Measurements from ENCODE around the gene PTPN14.
"Not testable (repeated sequence)": the region's sequence is repeated elsewhere in the genome, so short reads cannot be mapped to it uniquely, and the experiment has no call there.

DNA sequence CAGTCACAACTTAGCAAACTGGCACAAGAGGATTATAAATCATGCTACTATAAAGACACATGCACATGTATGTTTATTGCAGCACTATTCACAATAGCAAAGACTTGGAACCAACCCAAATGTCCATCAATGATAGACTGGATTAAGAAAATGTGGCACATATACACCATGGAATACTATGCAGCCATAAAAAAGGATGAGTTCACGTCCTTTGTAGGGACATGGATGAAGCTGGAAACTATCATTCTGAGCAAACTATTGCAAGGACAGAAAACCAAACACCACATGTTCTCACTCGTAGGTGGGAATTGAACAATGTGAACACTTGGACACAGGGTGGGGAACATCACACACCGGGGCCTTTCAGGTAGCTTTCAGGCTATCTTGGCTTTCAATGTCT is 41.8 kb downstream of the PTPN14 start:
- TF ChIP-seq, protein P1, sequence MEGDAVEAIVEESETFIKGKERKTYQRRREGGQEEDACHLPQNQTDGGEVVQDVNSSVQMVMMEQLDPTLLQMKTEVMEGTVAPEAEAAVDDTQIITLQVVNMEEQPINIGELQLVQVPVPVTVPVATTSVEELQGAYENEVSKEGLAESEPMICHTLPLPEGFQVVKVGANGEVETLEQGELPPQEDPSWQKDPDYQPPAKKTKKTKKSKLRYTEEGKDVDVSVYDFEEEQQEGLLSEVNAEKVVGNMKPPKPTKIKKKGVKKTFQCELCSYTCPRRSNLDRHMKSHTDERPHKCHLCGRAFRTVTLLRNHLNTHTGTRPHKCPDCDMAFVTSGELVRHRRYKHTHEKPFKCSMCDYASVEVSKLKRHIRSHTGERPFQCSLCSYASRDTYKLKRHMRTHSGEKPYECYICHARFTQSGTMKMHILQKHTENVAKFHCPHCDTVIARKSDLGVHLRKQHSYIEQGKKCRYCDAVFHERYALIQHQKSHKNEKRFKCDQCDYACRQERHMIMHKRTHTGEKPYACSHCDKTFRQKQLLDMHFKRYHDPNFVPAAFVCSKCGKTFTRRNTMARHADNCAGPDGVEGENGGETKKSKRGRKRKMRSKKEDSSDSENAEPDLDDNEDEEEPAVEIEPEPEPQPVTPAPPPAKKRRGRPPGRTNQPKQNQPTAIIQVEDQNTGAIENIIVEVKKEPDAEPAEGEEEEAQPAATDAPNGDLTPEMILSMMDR (conservative IDR thresholded peaks at IDR 0.05; ENCODE audit: low read depth, low read length), result not testable (repeated sequence)
- TF ChIP-seq NFE2L2 (IDR thresholded peaks at IDR 0.05; ENCODE audit: low read depth, low read length); FOS (IDR thresholded peaks at IDR 0.05; ENCODE audit: low read depth, low read length); SMC3 (IDR thresholded peaks at IDR 0.05; ENCODE audit: low read depth, low read length); RFX5 (IDR thresholded peaks at IDR 0.05; ENCODE audit: low read depth, low read length); RAD21 (IDR thresholded peaks at IDR 0.05; ENCODE audit: low read length); BHLHE40 (IDR thresholded peaks at IDR 0.05; ENCODE audit: low read depth, low read length); MAFK (IDR thresholded peaks at IDR 0.05; ENCODE audit: low read depth, low read length); POLR2A (IDR thresholded peaks at IDR 0.05; ENCODE audit: low read depth, low read length): not testable (repeated sequence)
- TF ChIP-seq, protein P2, sequence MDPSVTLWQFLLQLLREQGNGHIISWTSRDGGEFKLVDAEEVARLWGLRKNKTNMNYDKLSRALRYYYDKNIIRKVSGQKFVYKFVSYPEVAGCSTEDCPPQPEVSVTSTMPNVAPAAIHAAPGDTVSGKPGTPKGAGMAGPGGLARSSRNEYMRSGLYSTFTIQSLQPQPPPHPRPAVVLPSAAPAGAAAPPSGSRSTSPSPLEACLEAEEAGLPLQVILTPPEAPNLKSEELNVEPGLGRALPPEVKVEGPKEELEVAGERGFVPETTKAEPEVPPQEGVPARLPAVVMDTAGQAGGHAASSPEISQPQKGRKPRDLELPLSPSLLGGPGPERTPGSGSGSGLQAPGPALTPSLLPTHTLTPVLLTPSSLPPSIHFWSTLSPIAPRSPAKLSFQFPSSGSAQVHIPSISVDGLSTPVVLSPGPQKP (IDR thresholded peaks at IDR 0.05; ENCODE audit: borderline replicate concordance, low read depth, low read length), result not testable (repeated sequence)

All from IMR-90 (cell line).